Spleen (tissue), 11 donors: ENCODE data around the gene ESR2. TPM values are rescaled to one million over a fixed set of nuclear protein-coding genes. Genes with fewer than 3 reads are reported as not detected.
A peak's percentile ranks its signal among the peaks of the same experiment; 100 is the strongest.
"Not testable (repeated sequence)": the region's sequence is repeated elsewhere in the genome, so short reads cannot be mapped to it uniquely, and the experiment has no call there.

ENCODE experiments used
- DNase-seq: peaks from one replicate; pipeline ENCODE4 v3.0.0-alpha.2; 2020
- H3K27ac ChIP-seq, 8 donors: fragments of 200-600 bp; sonication (generic) in 7 of 8; 1 replicate in 4 of 8; 2 replicates in 4 of 8; pipeline versions ENCODE4 v1.5.0 to v1.8.0; 2016 to 2021; ENCODE audit warnings: inconsistent platforms in 4 of 8, mild to moderate bottlenecking in 4 of 8, moderate library complexity in 1 of 8
- H3K27me3 ChIP-seq, 7 donors: fragments of 200-600 bp; sonication (generic) in 6 of 7; replicated peaks in 1 of 7; 1 replicate in 4 of 7; 2 replicates in 3 of 7; pipeline versions ENCODE4 v1.5.0 to v1.8.0; 2016 to 2021; ENCODE audit warnings: inconsistent platforms in 3 of 7, mild to moderate bottlenecking in 1 of 7
- H3K36me3 ChIP-seq, 6 donors: fragments of 200-600 bp; sonication (generic) in 5 of 6; 1 replicate in 4 of 6; 2 replicates in 2 of 6; pipeline versions ENCODE4 v1.5.0 to v1.8.0; 2016 to 2021; ENCODE audit warnings: inconsistent platforms in 2 of 6
- H3K4me1 ChIP-seq, 6 donors: fragments of 200-600 bp; sonication (generic) in 5 of 6; 1 replicate in 3 of 6; 2 replicates in 3 of 6; pipeline versions ENCODE4 v1.5.0 to v1.8.0; 2016 to 2021; ENCODE audit warnings: inconsistent platforms in 3 of 6
- H3K4me3 ChIP-seq, 8 donors: fragments of 200-600 bp; sonication (generic) in 7 of 8; 1 replicate in 4 of 8; 2 replicates in 4 of 8; pipeline versions ENCODE4 v1.5.0 to v1.8.0; 2016 to 2021; ENCODE audit warnings: inconsistent platforms in 4 of 8, mild to moderate bottlenecking in 4 of 8, moderate library complexity in 2 of 8
- H3K9me3 ChIP-seq, 8 donors: fragments of 200-600 bp; sonication (generic) in 7 of 8; 1 replicate in 4 of 8; 2 replicates in 4 of 8; pipeline versions ENCODE4 v1.5.0 to v1.8.0; 2016 to 2021; ENCODE audit warnings: inconsistent platforms in 4 of 8
- CTCF ChIP-seq, 11 experiments: fragments of 200-600 bp in 7 of 11; fragments of 450-650 bp in 4 of 11; sonication (generic) in 4 of 11; IDR thresholded peaks in 8 of 11; conservative IDR thresholded peaks in 3 of 11; 1 replicate in 7 of 11; 2 replicates in 4 of 11; pipeline versions ENCODE4 v1.4.0 to v1.8.0; 2016 to 2021; ENCODE audit warnings: antibody characterized with exemption in 11 of 11, inconsistent platforms in 4 of 11, mild to moderate bottlenecking in 1 of 11
- POLR2A ChIP-seq, 3 donors: fragments of 450-650 bp; IDR thresholded peaks; one replicate each; pipeline ENCODE4 v1.5.1; 2017; ENCODE audit warnings: antibody characterized with exemption in 3 of 3, mild to moderate bottlenecking in 1 of 3
- POLR2AphosphoS5 ChIP-seq, 3 donors: sonication (generic); formaldehyde crosslinking; IDR thresholded peaks; one replicate each; pipeline ENCODE4 v1.5.1; 2017; ENCODE audit warnings: antibody characterized with exemption in 3 of 3
- WGBS, 5 donors: extraction: QIAGEN DNeasy Blood & Tissue Kit in 3 of 5; methylation state at CpG; one replicate each; pipeline versions ENCODE4 v1.1.5 to v1.1.7; 2013 to 2018; 5-methylcytosine and 5-hydroxymethylcytosine counted together
- intact Hi-C: fragments of 100-400 bp; cut with DNase I; formaldehyde crosslinking; loops from one replicate; pipeline ENCODE4 v1.15.0; 2023; ENCODE audit warnings: low total_unique reads
- polyA plus RNA-seq, 3 donors: library from polyadenylated mRNA; stranded (reverse); fragments of 200-250 nt; gene quantifications; one replicate each; pipeline ENCODE4 v1.2.1, GENCODE V29; 2013
- total RNA-seq, 7 donors: library from RNA; depleted of rRNA in 3 of 7; stranded (reverse); fragments of >200 nt in 3 of 7; fragmentation: NEBNext Ultra II Directional in 4 of 7; extraction: Animal tissue kit (Norgen Biotek cat#: 25700) in 4 of 7; gene quantifications; one replicate each; pipeline versions ENCODE4 v1.1.0 to v1.2.1, GENCODE V29; 2016 to 2021
- donor health status: healthy with polysubstance abuse.
- donor health status: DM: no; HTN: no; CAD: no; lungs with moderate emphysema.
- donor health status: DM: no; HTN: no; CAD: no.
- donor health status: Bipolar disorder and iron deficiency.
- donor health status: healthy.
- donor health status: DM: no; HTN: no; CAD: no.
- donor health status: DM: yes; HTN: yes; CAD: no.

The ESR2 gene
- total and polyA plus RNA-seq, 10 donors, result 0.93 to 9.0 (median 3.8) TPM

- Histone ChIP-seq H3K4me1 (peaks cover under 1 to 47% (median 33%) of the 10 kb centered on the region in 6 donors), H3K36me3 (peaks cover 0 to 100% (median 84%) of the 10 kb centered on the region in 6 donors), H3K27me3 (no peaks in the 10 kb centered on the region), H3K27ac (no peak overlapping the region), H3K4me3 (no peak overlapping the region), H3K9me3 (no peaks in the 10 kb centered on the region)
- intact Hi-C loops, result no loop called here
- 97 to 99% (median 98%) methylated on average over 10 of the region's 10 CpGs for WGBS, 5 donors
- no peak for TF ChIP-seq CTCF (IDR thresholded peaks at IDR 0.05 in 8 of 11, conservative IDR thresholded peaks at IDR 0.05 in 3 of 11)
- TF ChIP-seq POLR2A (IDR thresholded peaks at IDR 0.05), result no peak
- no peak for TF ChIP-seq POLR2AphosphoS5 (IDR thresholded peaks at IDR 0.05)
- DNase-seq, result no peak
These were observed 78.9 kb downstream of the ESR2 start for GRCh38 chr14:64215274-64215673.

DNA sequence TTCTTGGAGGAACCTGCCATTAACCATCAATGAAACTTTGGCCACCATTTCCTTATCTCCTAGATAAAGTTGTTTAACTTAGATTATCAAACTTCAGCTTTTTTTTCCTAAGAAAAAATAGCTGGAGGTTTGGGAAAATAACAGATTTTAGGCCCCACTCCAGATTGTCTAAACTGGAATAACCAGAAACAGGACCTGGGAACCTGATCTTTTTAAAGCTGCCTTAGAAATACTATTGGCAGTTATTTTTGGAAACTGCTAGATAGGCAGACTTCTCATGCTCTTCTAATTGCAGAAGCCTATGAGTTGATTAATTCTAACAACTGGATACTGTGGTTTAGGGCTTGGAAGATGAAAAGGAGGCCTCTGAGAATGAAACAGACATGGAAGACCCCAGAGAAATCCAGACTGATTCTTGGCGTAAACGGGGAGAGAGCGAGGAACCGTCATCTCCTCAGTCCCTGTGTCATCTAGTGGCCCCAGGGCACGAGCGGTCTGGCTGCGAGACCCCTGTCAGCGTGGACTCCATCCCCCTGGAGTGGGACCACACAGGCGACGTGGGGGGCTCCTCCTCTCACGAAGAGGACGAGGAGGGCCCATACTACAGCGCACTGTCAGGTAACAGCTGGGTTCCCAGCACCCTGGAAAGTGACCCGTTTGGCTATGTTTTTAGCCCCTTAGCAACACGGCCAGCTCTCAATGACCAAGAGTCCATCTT is 80.2 kb downstream of the ESR2 start:
- no peak overlapping the region for H3K4me3 ChIP-seq
- peak overlapping the region in 1 of 8 donors; percentile 29 for H3K27ac ChIP-seq
- no peak for DNase-seq
- H3K4me1 ChIP-seq, result peaks cover 11 to 47% (median 37%) of the 10 kb centered on the region in 6 donors
- peaks cover 0 to 100% (median 85%) of the 10 kb centered on the region in 6 donors for H3K36me3 ChIP-seq
- 93 to 97% (median 94%) methylated on average over 14 to 15 of the region's 15 CpGs for WGBS, 5 donors
- H3K27me3 ChIP-seq, result no peaks in the 10 kb centered on the region
- intact Hi-C loops, result no loop called here
- TF ChIP-seq POLR2A (IDR thresholded peaks at IDR 0.05), result no peak
- no peak for TF ChIP-seq CTCF (IDR thresholded peaks at IDR 0.05 in 8 of 11, conservative IDR thresholded peaks at IDR 0.05 in 3 of 11)
- no peak for TF ChIP-seq POLR2AphosphoS5 (IDR thresholded peaks at IDR 0.05)
- H3K9me3 ChIP-seq, result no peaks in the 10 kb centered on the region

DNA sequence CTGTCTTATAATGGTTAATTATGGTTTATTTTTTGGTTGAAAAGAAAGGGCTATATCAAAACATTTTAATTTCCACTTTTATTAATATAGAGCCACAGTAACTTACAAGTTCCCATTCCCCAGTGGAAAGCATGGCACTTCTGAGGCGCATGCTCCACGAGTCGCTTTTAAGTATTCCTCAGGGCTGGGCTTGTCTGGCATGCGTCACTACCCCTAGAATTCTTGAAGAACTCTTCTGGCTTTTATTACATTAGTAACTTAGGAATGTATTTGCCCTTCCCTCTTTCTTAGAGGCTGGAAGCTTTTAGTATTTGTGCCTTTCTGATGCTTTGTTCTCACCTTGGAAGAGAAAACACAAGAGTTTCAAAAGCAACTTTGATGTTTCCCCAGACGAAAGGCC is 81.1 kb downstream of the ESR2 start:
- peaks cover 0 to 100% (median 85%) of the 10 kb centered on the region in 6 donors for H3K36me3 ChIP-seq
- peaks cover 6 to 42% (median 31%) of the 10 kb centered on the region in 6 donors for H3K4me1 ChIP-seq
- no peak for DNase-seq
- 86 to 97% (median 95%) methylated on average over 5 of the region's 5 CpGs for WGBS, 5 donors
- no peak for TF ChIP-seq POLR2A (IDR thresholded peaks at IDR 0.05)
- TF ChIP-seq POLR2AphosphoS5 (IDR thresholded peaks at IDR 0.05), result no peak
- no peak for TF ChIP-seq CTCF (IDR thresholded peaks at IDR 0.05 in 8 of 11, conservative IDR thresholded peaks at IDR 0.05 in 3 of 11)
- peak overlapping the region in 1 of 8 donors; percentile 29 for H3K27ac ChIP-seq
- no peak overlapping the region for H3K4me3 ChIP-seq
- intact Hi-C loops, result no loop called here
- H3K27me3 ChIP-seq, result no peaks in the 10 kb centered on the region
- H3K9me3 ChIP-seq, result no peaks in the 10 kb centered on the region

- no peaks in the 10 kb centered on the region for H3K27me3 ChIP-seq
- WGBS, 5 donors, result 95 to 98% (median 96%) methylated on average over 8 of the region's 8 CpGs
- peaks cover 6 to 38% (median 27%) of the 10 kb centered on the region in 6 donors for H3K4me1 ChIP-seq
- H3K9me3 ChIP-seq, result no peaks in the 10 kb centered on the region
- intact Hi-C loops, result no loop called here
- TF ChIP-seq POLR2AphosphoS5 (IDR thresholded peaks at IDR 0.05), result no peak
- TF ChIP-seq CTCF (IDR thresholded peaks at IDR 0.05 in 8 of 11, conservative IDR thresholded peaks at IDR 0.05 in 3 of 11), result no peak
- TF ChIP-seq POLR2A (IDR thresholded peaks at IDR 0.05), result no peak
- no peak overlapping the region for H3K27ac ChIP-seq
- no peak for DNase-seq
- peaks cover 0 to 100% (median 83%) of the 10 kb centered on the region in 6 donors for H3K36me3 ChIP-seq
- H3K4me3 ChIP-seq, result no peak overlapping the region
These were observed 81.5 kb downstream of the ESR2 start for GRCh38 chr14:64212666-64213065.

DNA sequence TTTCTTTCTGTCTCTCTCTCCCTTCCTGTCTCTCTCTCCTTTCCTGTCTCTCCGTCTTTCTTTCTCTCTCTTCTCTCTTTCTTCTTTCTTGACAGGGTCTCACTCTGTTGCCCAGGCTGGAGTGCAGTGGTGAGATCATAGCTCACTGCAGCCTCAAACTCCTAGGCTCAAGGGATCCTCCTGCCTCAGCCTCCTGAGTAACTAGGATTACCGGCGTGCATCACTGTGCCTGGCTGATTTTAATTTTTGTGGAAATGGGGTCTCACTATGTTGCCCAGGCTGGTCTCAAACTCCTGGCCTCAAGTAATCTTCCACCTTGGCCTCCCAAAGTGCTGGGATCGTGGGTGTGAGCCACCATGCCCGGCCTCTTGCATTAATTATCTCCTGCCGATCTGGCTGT is 83.3 kb downstream of the ESR2 start:
- WGBS, 5 donors, result 85 to 90% (median 87%) methylated on average over 6 of the region's 6 CpGs
- H3K27me3 ChIP-seq, H3K9me3 ChIP-seq, intact Hi-C loops, DNase-seq, H3K4me3 ChIP-seq: not testable (repeated sequence)
- Histone ChIP-seq H3K4me1 (peaks cover 6 to 29% (median 20%) of the 10 kb centered on the region in 6 donors), H3K36me3 (peaks cover 0 to 82% (median 69%) of the 10 kb centered on the region in 6 donors), H3K27ac (peak overlapping the region in 5 of 8 donors; percentile 35 to 69 (median 67))
